Measurements from ENCODE around the gene BRMS1L.

Gene BRMS1L

GRCh38 chr14:35866595-35867279, 40.6 kb downstream of the BRMS1L start:
- no peak for DNase-seq

DNA sequence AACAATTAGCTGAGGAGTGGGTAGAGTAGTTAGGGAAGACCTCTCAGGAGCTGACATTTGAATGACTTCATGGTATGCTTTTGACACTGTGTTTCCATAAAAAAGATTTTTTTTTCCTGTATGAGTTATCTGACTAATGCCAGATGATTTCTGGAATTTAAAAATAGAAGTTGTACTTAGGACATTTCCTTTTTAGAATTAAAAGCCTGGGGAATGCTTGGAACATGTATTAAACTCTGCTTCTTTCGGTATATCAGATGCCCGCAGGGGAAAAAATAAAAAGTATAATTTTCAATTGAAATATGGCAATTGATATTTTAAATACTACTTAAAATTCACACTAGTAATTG, 41.1 kb downstream of the BRMS1L start:
- no peak for DNase-seq

- DNase-seq = no peak
Measured at GRCh38 chr14:35875296-35875695, 49.2 kb downstream of the BRMS1L start.

- DNase-seq = no peak
Measured at GRCh38 chr14:35877276-35877675, 51.1 kb downstream of the BRMS1L start.

DNA sequence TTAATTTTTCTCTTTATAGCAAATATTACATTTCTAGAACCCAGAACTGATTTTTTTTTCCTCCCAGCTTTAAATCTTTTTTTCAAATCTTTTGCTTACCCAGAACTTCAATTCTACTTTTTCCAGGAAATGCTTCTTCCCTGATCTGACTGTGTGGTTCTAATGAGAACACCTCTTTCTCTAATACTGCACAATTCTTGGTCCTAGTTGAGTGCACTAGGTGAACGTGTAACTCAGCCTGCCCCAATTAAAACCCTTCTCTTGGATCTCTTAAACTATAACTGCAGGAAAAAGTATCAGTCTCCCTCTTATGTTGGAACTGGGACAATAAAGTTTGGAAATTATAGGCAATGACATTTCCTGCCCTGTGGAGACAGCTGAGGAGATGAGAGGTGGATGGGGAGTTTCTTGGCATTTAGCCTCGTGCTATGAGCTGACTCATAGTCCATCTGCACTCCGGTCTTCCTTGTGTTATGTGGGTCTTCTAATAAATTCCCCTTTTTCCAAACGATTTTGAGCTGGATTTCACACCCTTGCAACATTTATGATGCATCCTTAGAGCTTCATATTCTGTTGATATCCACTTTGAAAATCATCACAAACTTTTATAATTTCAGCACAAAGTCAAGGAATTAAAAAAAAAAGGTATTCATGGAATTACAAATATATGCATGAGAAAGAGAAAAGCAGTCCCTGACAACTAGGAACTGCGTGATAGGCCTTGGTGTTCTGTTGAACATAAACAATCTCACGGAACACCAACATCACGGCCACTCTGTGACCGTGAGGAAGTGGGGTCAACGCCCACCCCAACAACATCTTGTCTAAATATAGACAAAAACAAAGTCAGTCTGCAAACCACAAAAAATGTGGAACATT, 52.4 kb downstream of the BRMS1L start:
- DNase-seq = no peak

DNA sequence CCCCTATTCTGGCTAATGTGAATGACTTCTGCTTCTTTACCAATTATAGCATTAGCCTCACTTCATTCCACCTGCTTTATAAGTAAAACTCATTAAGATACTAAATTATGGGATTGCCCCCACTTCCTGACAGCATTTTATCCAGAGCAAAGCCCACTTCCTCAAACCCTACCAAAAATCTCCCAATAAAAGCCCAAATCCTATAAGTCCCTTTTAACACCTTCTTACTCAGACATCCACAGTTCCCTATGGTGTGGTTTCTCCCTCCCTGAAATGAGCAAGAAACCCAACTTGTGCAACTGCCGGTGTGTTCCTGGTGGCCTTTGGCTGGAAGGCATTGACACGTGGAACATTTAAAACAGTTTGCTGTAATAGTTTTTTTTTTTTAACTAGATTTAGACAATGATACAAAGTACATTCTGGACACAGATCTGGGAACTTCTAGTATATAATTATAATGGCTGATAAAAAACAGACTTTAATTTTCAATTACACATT, 53.1 kb downstream of the BRMS1L start:
- DNase-seq = no peak

- peak in 1 of 2 donors; percentile 14 for DNase-seq
Measured at GRCh38 chr14:35879654-35880249, 53.6 kb downstream of the BRMS1L start.

DNA sequence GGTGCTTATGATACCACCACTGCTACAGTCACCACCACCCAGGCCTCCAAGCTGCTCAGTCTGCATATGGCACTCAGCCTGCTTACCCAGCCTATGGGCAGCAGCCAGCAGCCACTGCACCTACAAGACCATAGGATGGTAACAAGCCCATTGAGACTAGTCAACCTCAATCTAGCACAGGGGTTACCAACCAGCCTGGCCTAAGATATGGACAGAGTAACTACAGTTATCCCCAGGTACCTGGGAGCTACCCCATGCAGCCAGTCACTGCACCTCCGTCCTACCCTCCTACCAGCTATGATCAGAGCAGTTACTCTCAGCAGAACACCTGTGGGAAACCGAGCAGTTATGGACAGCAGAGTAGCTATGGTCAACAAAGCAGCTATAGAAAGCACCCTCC, 55.1 kb downstream of the BRMS1L start:
- DNase-seq = no peak

- peak in 1 of 2 donors; percentile 10 for DNase-seq
Measured at GRCh38 chr14:35883677-35884293, 57.6 kb downstream of the BRMS1L start.

GRCh38 chr14:35890308-35890707, 64.2 kb downstream of the BRMS1L start:
- DNase-seq = no peak

DNA sequence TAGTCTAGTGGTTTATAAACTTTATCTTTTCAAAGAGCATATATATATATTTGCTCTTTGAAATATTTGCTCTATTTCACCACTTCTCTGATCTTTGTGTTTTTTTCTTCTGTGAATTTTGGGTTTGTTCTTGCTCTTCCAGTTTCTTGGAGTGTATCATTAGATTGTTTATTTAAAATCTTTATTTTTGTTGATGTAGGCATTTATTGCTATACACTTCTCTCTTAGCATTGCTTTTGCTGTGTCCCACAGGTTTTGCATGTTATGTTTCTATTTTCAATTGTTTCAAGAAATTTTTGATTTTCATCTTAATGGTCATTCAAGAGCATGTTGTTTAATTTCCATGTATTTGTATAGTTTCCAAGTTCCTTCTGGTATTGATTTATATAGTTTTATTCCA, 69.1 kb downstream of the BRMS1L start:
- DNase-seq = no peak

GRCh38 chr14:35897616-35898111, 71.5 kb downstream of the BRMS1L start:
- no peak for DNase-seq

- no peak for DNase-seq
Measured at GRCh38 chr14:35898217-35898775, 72.2 kb downstream of the BRMS1L start.

DNA sequence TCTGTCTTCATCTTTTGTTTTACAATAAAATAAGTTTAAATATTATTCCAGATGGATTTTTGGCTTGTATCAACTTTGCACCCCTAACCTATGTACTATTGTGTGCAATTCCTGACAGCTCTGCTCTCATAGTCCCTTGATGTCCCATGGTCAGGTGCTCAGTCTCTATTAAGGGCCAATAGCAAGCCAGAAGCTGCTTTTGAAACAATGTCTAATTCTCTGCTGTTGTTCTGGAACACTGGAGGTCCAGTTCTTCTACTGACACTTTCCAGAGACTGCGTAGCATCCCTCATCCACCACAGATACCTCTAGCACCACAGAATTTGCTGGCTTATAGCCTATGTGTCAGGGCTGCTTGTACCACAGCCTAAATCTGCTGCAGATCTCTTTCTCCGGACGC, 74.6 kb downstream of the BRMS1L start:
- no peak for DNase-seq

- no peak for DNase-seq
Measured at GRCh38 chr14:35909665-35910064, 83.5 kb downstream of the BRMS1L start.

GRCh38 chr14:35910191-35910590, 84.1 kb downstream of the BRMS1L start:
- DNase-seq = no peak

DNA sequence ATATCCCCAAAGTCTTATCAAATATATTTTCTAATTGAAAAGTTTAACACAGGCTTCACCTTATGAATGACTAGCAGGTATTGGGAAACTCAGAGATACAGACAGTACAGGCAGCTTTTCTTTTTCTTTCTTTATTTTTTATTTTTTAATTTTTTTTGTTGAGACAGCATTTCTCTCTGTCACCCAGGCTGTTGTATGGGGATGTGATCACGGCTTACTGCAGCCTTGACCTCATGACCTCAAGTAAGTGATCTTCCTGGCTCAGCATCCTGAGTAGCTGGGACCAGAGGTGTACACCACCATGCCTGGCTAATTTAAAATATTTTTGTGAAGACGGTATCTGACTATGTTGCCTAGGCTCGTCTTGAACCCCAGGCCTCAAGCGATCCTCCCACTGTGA, 85.0 kb downstream of the BRMS1L start:
- no peak for DNase-seq

DNA sequence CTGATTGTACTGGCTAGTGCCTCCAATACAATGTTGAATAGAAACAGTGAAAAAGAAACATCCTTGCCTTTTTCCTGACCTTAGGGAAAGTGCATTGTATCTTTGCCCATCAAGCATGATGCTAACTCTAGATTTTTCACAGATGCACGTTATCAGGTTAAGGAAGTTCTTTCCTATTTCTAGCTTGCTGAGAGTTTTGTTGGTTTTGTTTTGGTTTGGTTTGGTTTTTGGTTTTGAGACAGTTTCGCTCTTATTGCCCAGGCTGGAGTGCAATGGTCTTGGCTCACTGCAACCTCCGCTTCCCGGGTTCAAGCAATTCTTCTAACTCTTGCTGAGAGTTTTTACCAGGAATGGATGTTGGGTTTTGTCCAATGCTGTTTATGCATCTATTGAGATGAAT, 89.0 kb downstream of the BRMS1L start:
- DNase-seq = no peak

DNA sequence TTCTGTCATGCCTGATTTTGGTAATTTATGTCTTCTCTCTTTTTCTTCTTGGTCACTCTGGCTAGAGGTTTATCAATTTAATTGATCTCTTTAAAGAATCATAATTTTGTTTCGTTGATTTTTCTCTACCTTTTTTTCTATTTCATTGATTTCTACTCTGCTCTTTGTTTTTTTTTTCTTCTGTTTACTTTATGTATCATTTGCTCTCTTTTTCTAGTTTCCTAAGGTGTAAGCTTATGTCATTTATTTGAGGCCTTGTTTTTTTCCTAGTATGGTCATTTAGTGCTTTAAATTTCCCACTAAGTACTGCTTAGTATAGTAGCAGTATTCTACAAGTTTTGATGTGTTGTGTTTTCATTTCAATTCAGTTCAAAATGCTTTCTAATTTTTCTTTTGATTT, 89.6 kb downstream of the BRMS1L start:
- DNase-seq = no peak
